Cardiac muscle cell (in vitro differentiated cells and primary cell): ENCODE results near the gene GPR35. TPM values are rescaled to one million over a fixed set of nuclear protein-coding genes. Genes with fewer than 3 reads are reported as not detected.

ENCODE experiments used
- DNase-seq, 2 donors: peaks; one replicate each; pipeline versions ENCODE4 v3.0.0 to v3.0.0-alpha.2; 2010 to 2017; ENCODE audit warnings: low read depth in 1 of 2, low spot score in 1 of 2
- H3K27ac ChIP-seq: fragments of 200-600 bp; sonication (generic); 2 replicates; pipeline ENCODE4 v1.5.1; 2016
- H3K27me3 ChIP-seq: fragments of 200-600 bp; sonication (generic); 2 replicates; pipeline ENCODE4 v1.6.0; 2016; ENCODE audit warnings: control low read depth
- H3K36me3 ChIP-seq: fragments of 200-600 bp; sonication (generic); 2 replicates; pipeline ENCODE4 v1.5.1; 2016; ENCODE audit warnings: control low read depth
- H3K4me1 ChIP-seq: fragments of 200-600 bp; sonication (generic); 2 replicates; pipeline ENCODE4 v1.8.1; 2017; ENCODE audit warnings: low read depth, mild to moderate bottlenecking, mixed run types
- H3K4me3 ChIP-seq: fragments of 200-600 bp; sonication (generic); 2 replicates; pipeline ENCODE4 v1.5.1; 2016; ENCODE audit warnings: mild to moderate bottlenecking
- H3K9me3 ChIP-seq: fragments of 200-600 bp; sonication (generic); 2 replicates; pipeline ENCODE4 v1.5.1; 2017; ENCODE audit warnings: low read depth, mild to moderate bottlenecking, control low read depth
- CTCF ChIP-seq: IDR thresholded peaks from 2 replicates; pipeline ENCODE4 v1.5.1; 2012; ENCODE audit warnings: low read depth, mild to moderate bottlenecking, low read length
- polyA plus RNA-seq: library from polyadenylated mRNA; unstranded; fragments of >200 nt; fragmentation: Nextera tagmentation; extraction: Ambion mirVana; gene quantifications from 2 replicates; pipeline ENCODE4 v1.2.1, GENCODE V29; 2016
- total RNA-seq: library from RNA; depleted of rRNA; stranded (reverse); fragments of >200 nt; gene quantifications from 2 replicates; pipeline ENCODE4 v1.2.3, GENCODE V29; 2016

GPR35 gene
- total and polyA plus RNA-seq, 2 experiments from 2014 or later, result 0.40 to 5.1 TPM

- Histone ChIP-seq H3K36me3 (no peaks in the 10 kb centered on the region), H3K27me3 (no peaks in the 10 kb centered on the region), H3K9me3 (no peaks in the 10 kb centered on the region), H3K27ac (no peak overlapping the region), H3K4me1 (no peaks in the 10 kb centered on the region), H3K4me3 (no peak overlapping the region)
- no peak for TF ChIP-seq CTCF
- no peak for DNase-seq
Measured at GRCh38 chr2:240643093-240643810, 18.0 kb downstream of the GPR35 start.

- H3K9me3 ChIP-seq, result no peaks in the 10 kb centered on the region
- no peak overlapping the region for H3K4me3 ChIP-seq
- DNase-seq, result no peak
- no peaks in the 10 kb centered on the region for H3K27me3 ChIP-seq
- no peaks in the 10 kb centered on the region for H3K36me3 ChIP-seq
- no peaks in the 10 kb centered on the region for H3K4me1 ChIP-seq
- no peak overlapping the region for H3K27ac ChIP-seq
- no peak for TF ChIP-seq CTCF
Measured at GRCh38 chr2:240643811-240644150, 18.5 kb downstream of the GPR35 start.

- H3K9me3 ChIP-seq, result no peaks in the 10 kb centered on the region
- no peaks in the 10 kb centered on the region for H3K27me3 ChIP-seq
- no peaks in the 10 kb centered on the region for H3K36me3 ChIP-seq
- no peak for TF ChIP-seq CTCF
- H3K4me3 ChIP-seq, result no peak overlapping the region
- no peak overlapping the region for H3K27ac ChIP-seq
- H3K4me1 ChIP-seq, result no peaks in the 10 kb centered on the region
- no peak for DNase-seq
Measured at GRCh38 chr2:240644171-240644651, 18.9 kb downstream of the GPR35 start.

GRCh38 chr2:240644859-240645301, 19.6 kb downstream of the GPR35 start:
- no peaks in the 10 kb centered on the region for H3K4me1 ChIP-seq
- no peak overlapping the region for H3K4me3 ChIP-seq
- TF ChIP-seq CTCF, result no peak
- DNase-seq, result no peak
- no peak overlapping the region for H3K27ac ChIP-seq
- no peaks in the 10 kb centered on the region for H3K9me3 ChIP-seq
- H3K36me3 ChIP-seq, result no peaks in the 10 kb centered on the region
- H3K27me3 ChIP-seq, result no peaks in the 10 kb centered on the region

- Histone ChIP-seq H3K4me1 (no peaks in the 10 kb centered on the region), H3K27ac (no peak overlapping the region), H3K4me3 (no peak overlapping the region), H3K9me3 (no peaks in the 10 kb centered on the region), H3K36me3 (no peaks in the 10 kb centered on the region), H3K27me3 (no peaks in the 10 kb centered on the region)
- TF ChIP-seq CTCF, result no peak
- DNase-seq, result no peak
Measured at GRCh38 chr2:240645346-240645745, 20.1 kb downstream of the GPR35 start.
